Naive thymus-derived CD4-positive, alpha-beta T cell (primary cell): ENCODE measurements around the gene KNDC1. TPM values are rescaled to one million over a fixed set of nuclear protein-coding genes. Genes with fewer than 3 reads are reported as not detected.

Experiments
- ATAC-seq: fragments of 150-1000 bp; cut with Tn5 transposase; 2 replicates; pipeline ENCODE4 v1.10.0; 2021; ENCODE audit warnings: mild to moderate bottlenecking, moderate library complexity
- CTCF ChIA-PET: fragments of 350-600 bp; sonication (Branson Sonifier 250); formaldehyde crosslinking; loops from one replicate; lab custom pipeline; 2021; ENCODE audit warnings: antibody characterized with exemption; lab: Charles Lee
- POLR2A ChIA-PET: fragments of 350-600 bp; sonication (Branson Sonifier 250); formaldehyde crosslinking; loops from one replicate; lab custom pipeline; 2021; ENCODE audit warnings: antibody characterized with exemption, inconsistent platforms; lab: Charles Lee
- DNase-seq, 9 donors: peaks; one replicate each; pipeline versions ENCODE4 v3.0.0 to v3.0.0-alpha.2; 2020 to 2022; ENCODE audit warnings: mixed read lengths in 1 of 9
- H3K27ac ChIP-seq: one replicate; pipeline ENCODE4 v1.7.0; 2013; ENCODE audit warnings: mild to moderate bottlenecking, low read depth, low read length, moderate library complexity
- H3K27me3 ChIP-seq, 2 donors: one replicate each; pipeline ENCODE4 v1.7.0; 2013; ENCODE audit warnings: low read length in 2 of 2, mild to moderate bottlenecking in 2 of 2, moderate library complexity in 2 of 2; ENCODE audit not compliant: control insufficient read depth in 2 of 2, insufficient read depth in 2 of 2
- H3K36me3 ChIP-seq, 3 experiments: 1 replicate in 2 of 3; 2 replicates in 1 of 3; pipeline ENCODE4 v1.7.0; 2013; ENCODE audit warnings: low read length in 3 of 3, mild to moderate bottlenecking in 3 of 3, moderate library complexity in 1 of 3; ENCODE audit not compliant: insufficient read depth in 3 of 3, control insufficient read depth in 2 of 3
- H3K4me1 ChIP-seq, 2 donors: one replicate each; pipeline ENCODE4 v1.7.0; 2013; ENCODE audit warnings: low read length in 2 of 2, mild to moderate bottlenecking in 2 of 2, moderate library complexity in 1 of 2; ENCODE audit not compliant: control insufficient read depth in 2 of 2, insufficient read depth in 2 of 2
- H3K4me3 ChIP-seq: 2 replicates; pipeline ENCODE4 v1.7.0; 2013; ENCODE audit warnings: mild to moderate bottlenecking, low read length
- H3K9me3 ChIP-seq, 3 experiments: 1 replicate in 2 of 3; 2 replicates in 1 of 3; pipeline ENCODE4 v1.7.0; 2013; ENCODE audit warnings: low read length in 3 of 3; ENCODE audit not compliant: control insufficient read depth in 2 of 3
- H3K27ac Mint-ChIP-seq, 9 donors: one replicate each; pipeline ENCODE4 v1.8.0; 2020 to 2022; ENCODE audit warnings: mixed read lengths in 9 of 9, mild to moderate bottlenecking in 8 of 9, moderate library complexity in 5 of 9, inconsistent platforms in 2 of 9
- H3K27me3 Mint-ChIP-seq, 5 donors: one replicate each; pipeline ENCODE4 v1.8.0; 2021 to 2022; ENCODE audit warnings: mixed read lengths in 5 of 5, mild to moderate bottlenecking in 1 of 5
- H3K36me3 Mint-ChIP-seq, 5 donors: one replicate each; pipeline ENCODE4 v1.8.0; 2020 to 2022; ENCODE audit warnings: mixed read lengths in 5 of 5, mild to moderate bottlenecking in 3 of 5, inconsistent platforms in 1 of 5
- H3K4me1 Mint-ChIP-seq, 7 donors: one replicate each; pipeline ENCODE4 v1.8.0; 2020 to 2022; ENCODE audit warnings: mixed read lengths in 7 of 7, mild to moderate bottlenecking in 3 of 7, inconsistent platforms in 1 of 7
- H3K4me3 Mint-ChIP-seq, 10 donors: one replicate each; pipeline ENCODE4 v1.8.0; 2020 to 2022; ENCODE audit warnings: mild to moderate bottlenecking in 10 of 10, mixed read lengths in 10 of 10, moderate library complexity in 6 of 10, inconsistent platforms in 2 of 10
- H3K9me3 Mint-ChIP-seq, 11 donors: one replicate each; pipeline ENCODE4 v1.8.0; 2020 to 2022; ENCODE audit warnings: mixed read lengths in 11 of 11, mild to moderate bottlenecking in 4 of 11, inconsistent platforms in 1 of 11, moderate library complexity in 1 of 11
- intact Hi-C, 2 donors: fragments of 100-400 bp; cut with micrococcal nuclease; formaldehyde crosslinking; loops; one replicate each; pipeline ENCODE4 v1.15.1; 2023
- polyA plus RNA-seq, 2 donors: library from polyadenylated mRNA; unstranded; fragments of 300-500 nt; fragmentation: Illumina TruSeq; gene quantifications; one replicate each; pipeline ENCODE4 v1.2.3, GENCODE V29; 2021
- total RNA-seq, 6 experiments: library from RNA in 5 of 6; stranded (reverse) in 5 of 6; gene quantifications; 1 replicate in 5 of 6; 2 replicates in 1 of 6; pipeline ENCODE4 v1.2.3 and lab custom pipeline; 2021 to 2026

KNDC1 gene
- total and polyA plus RNA-seq, 7 experiments from 2014 or later, result 0.05 to 3.6 (median 0.60) TPM; not detected in 3

GRCh38 chr10:133191651-133192050 is 31.6 kb downstream of the KNDC1 start:
- Mint-ChIP-seq H3K27me3 (peaks cover 0 to 10% (median 5%) of the 10 kb centered on the region in 5 donors), H3K4me1 (no peaks in the 10 kb centered on the region), H3K36me3 (peaks cover 0 to 3% (median 0%) of the 10 kb centered on the region in 5 donors), H3K9me3 (peaks cover 0 to 19% (median 5%) of the 10 kb centered on the region in 11 donors), H3K27ac (no peak overlapping the region), H3K4me3 (no peak overlapping the region)
- no peak overlapping the region for H3K27ac ChIP-seq
- H3K27me3 ChIP-seq, result no peaks in the 10 kb centered on the region
- intact Hi-C loops, result no loop called here
- H3K36me3 ChIP-seq, result no peaks in the 10 kb centered on the region
- H3K4me3 ChIP-seq, result no peak overlapping the region
- ChIA-PET CTCF (no interaction called here), POLR2A (no interaction called here)
- H3K9me3 ChIP-seq, result no peaks in the 10 kb centered on the region
- H3K4me1 ChIP-seq, result no peaks in the 10 kb centered on the region
- DNase-seq (no peak), ATAC-seq (no peak)

GRCh38 chr10:133194151-133194550 is 34.1 kb downstream of the KNDC1 start:
- peaks cover 0 to 3% (median 0%) of the 10 kb centered on the region in 5 donors for H3K36me3 Mint-ChIP-seq
- no peaks in the 10 kb centered on the region for H3K4me1 Mint-ChIP-seq
- no peak overlapping the region for H3K27ac Mint-ChIP-seq
- H3K27me3 Mint-ChIP-seq, result peaks cover 0 to 10% (median 5%) of the 10 kb centered on the region in 5 donors
- Histone ChIP-seq H3K27me3 (no peaks in the 10 kb centered on the region), H3K36me3 (no peaks in the 10 kb centered on the region), H3K4me3 (no peak overlapping the region), H3K27ac (no peak overlapping the region), H3K4me1 (no peaks in the 10 kb centered on the region), H3K9me3 (no peaks in the 10 kb centered on the region)
- ChIA-PET POLR2A (no interaction called here), CTCF (no interaction called here)
- intact Hi-C loops, result no loop called here
- H3K4me3 Mint-ChIP-seq, result no peak overlapping the region
- peaks cover 0 to 19% (median 5%) of the 10 kb centered on the region in 11 donors for H3K9me3 Mint-ChIP-seq
- ATAC-seq (no peak), DNase-seq (no peak)

- Histone ChIP-seq H3K4me1 (no peaks in the 10 kb centered on the region), H3K4me3 (no peak overlapping the region), H3K36me3 (no peaks in the 10 kb centered on the region), H3K27me3 (no peaks in the 10 kb centered on the region), H3K9me3 (no peaks in the 10 kb centered on the region), H3K27ac (no peak overlapping the region)
- Mint-ChIP-seq H3K4me3 (no peak overlapping the region), H3K36me3 (peaks cover 0 to 3% (median 0%) of the 10 kb centered on the region in 5 donors), H3K27me3 (peaks cover 0 to 10% (median under 1%) of the 10 kb centered on the region in 5 donors), H3K27ac (no peak overlapping the region), H3K4me1 (no peaks in the 10 kb centered on the region), H3K9me3 (peaks cover 0 to 19% (median 5%) of the 10 kb centered on the region in 11 donors)
- POLR2A ChIA-PET, result no interaction called here
- CTCF ChIA-PET, result no interaction called here
- ATAC-seq, result no peak
- no peak for DNase-seq
- intact Hi-C loops, result no loop called here
These were observed 35.1 kb downstream of the KNDC1 start for GRCh38 chr10:133195096-133195495.

GRCh38 chr10:133195611-133196010 is 35.6 kb downstream of the KNDC1 start:
- Histone ChIP-seq H3K4me3 (no peak overlapping the region), H3K4me1 (no peaks in the 10 kb centered on the region), H3K27ac (no peak overlapping the region), H3K27me3 (no peaks in the 10 kb centered on the region), H3K36me3 (no peaks in the 10 kb centered on the region), H3K9me3 (no peaks in the 10 kb centered on the region)
- POLR2A ChIA-PET, result no interaction called here
- Mint-ChIP-seq H3K27me3 (peaks cover 0 to 10% (median 0%) of the 10 kb centered on the region in 5 donors), H3K4me1 (no peaks in the 10 kb centered on the region), H3K4me3 (no peak overlapping the region), H3K27ac (no peak overlapping the region), H3K9me3 (peaks cover 0 to 19% (median 3%) of the 10 kb centered on the region in 11 donors), H3K36me3 (peaks cover 0 to 3% (median 0%) of the 10 kb centered on the region in 5 donors)
- ATAC-seq (no peak), DNase-seq (peak in 1 of 9 donors; percentile 5)
- CTCF ChIA-PET, result no interaction called here
- intact Hi-C loops, result no loop called here

GRCh38 chr10:133196221-133196915 is 36.3 kb downstream of the KNDC1 start:
- Histone ChIP-seq H3K4me3 (no peak overlapping the region), H3K36me3 (no peaks in the 10 kb centered on the region), H3K9me3 (no peaks in the 10 kb centered on the region), H3K4me1 (no peaks in the 10 kb centered on the region), H3K27ac (no peak overlapping the region), H3K27me3 (no peaks in the 10 kb centered on the region)
- Mint-ChIP-seq H3K27me3 (peaks cover 0 to 10% (median 0%) of the 10 kb centered on the region in 5 donors), H3K4me1 (no peaks in the 10 kb centered on the region), H3K4me3 (no peak overlapping the region), H3K9me3 (peaks cover 0 to 19% (median 3%) of the 10 kb centered on the region in 11 donors), H3K27ac (no peak overlapping the region), H3K36me3 (peaks cover 0 to 3% (median 0%) of the 10 kb centered on the region in 5 donors)
- intact Hi-C loops, result no loop called here
- ATAC-seq (no peak), DNase-seq (peak in 1 of 9 donors; percentile 1)
- ChIA-PET POLR2A (no interaction called here), CTCF (no interaction called here)

- peaks cover 0 to 16% (median 3%) of the 10 kb centered on the region in 11 donors for H3K9me3 Mint-ChIP-seq
- intact Hi-C loops, result no loop called here
- H3K4me1 Mint-ChIP-seq, result no peaks in the 10 kb centered on the region
- H3K4me3 ChIP-seq, result no peak overlapping the region
- DNase-seq, result peak in 1 of 9 donors; percentile 2
- H3K4me3 Mint-ChIP-seq, result no peak overlapping the region
- H3K27me3 ChIP-seq, result no peaks in the 10 kb centered on the region
- no peak overlapping the region for H3K27ac ChIP-seq
- H3K9me3 ChIP-seq, result no peaks in the 10 kb centered on the region
- no peak overlapping the region for H3K27ac Mint-ChIP-seq
- H3K36me3 Mint-ChIP-seq, result peaks cover 0 to 3% (median 0%) of the 10 kb centered on the region in 5 donors
- CTCF ChIA-PET, result no interaction called here
- H3K27me3 Mint-ChIP-seq, result peaks cover 0 to 9% (median 0%) of the 10 kb centered on the region in 5 donors
- no peak for ATAC-seq
- no peaks in the 10 kb centered on the region for H3K4me1 ChIP-seq
- POLR2A ChIA-PET, result no interaction called here
- H3K36me3 ChIP-seq, result no peaks in the 10 kb centered on the region
These were observed 37.1 kb downstream of the KNDC1 start for GRCh38 chr10:133196936-133197758.
